CD4-positive, alpha-beta T cell treated with Interleukin-1 beta for 1 hour (primary cell): ENCODE results near the gene RPS19BP1.

Source experiments
- DNase-seq, 2 donors: peaks; one replicate each; pipeline ENCODE4 v3.0.0-alpha.2; 2020 to 2022

Gene RPS19BP1

GRCh38 chr22:39558950-39559349, 26.4 kb upstream of the RPS19BP1 start:
- no peak for DNase-seq

DNA sequence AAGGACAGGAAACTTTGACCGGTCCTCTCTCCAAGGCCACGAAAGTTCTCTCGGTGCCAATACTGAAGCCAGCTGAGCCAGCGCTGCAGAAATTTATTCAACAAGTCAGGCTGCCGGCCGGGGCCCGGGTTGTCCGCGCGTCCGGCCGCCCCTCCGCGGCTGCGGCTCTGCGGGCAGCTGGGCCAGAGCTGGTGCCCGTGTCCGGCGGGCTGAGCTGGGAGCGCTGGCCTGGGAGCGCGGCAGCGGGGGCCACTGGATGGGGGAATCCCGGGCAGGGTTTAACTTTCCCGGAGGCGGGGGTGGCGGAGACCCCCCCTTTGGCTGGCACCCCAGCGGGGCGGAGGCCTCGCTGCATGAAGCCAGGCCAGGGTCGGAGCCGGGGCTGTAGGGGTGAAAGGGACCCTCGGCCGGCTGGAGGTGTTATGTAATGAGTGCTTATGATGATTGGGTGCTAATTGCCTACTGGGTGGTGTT, 25.7 kb upstream of the RPS19BP1 start:
- no peak for DNase-seq

DNA sequence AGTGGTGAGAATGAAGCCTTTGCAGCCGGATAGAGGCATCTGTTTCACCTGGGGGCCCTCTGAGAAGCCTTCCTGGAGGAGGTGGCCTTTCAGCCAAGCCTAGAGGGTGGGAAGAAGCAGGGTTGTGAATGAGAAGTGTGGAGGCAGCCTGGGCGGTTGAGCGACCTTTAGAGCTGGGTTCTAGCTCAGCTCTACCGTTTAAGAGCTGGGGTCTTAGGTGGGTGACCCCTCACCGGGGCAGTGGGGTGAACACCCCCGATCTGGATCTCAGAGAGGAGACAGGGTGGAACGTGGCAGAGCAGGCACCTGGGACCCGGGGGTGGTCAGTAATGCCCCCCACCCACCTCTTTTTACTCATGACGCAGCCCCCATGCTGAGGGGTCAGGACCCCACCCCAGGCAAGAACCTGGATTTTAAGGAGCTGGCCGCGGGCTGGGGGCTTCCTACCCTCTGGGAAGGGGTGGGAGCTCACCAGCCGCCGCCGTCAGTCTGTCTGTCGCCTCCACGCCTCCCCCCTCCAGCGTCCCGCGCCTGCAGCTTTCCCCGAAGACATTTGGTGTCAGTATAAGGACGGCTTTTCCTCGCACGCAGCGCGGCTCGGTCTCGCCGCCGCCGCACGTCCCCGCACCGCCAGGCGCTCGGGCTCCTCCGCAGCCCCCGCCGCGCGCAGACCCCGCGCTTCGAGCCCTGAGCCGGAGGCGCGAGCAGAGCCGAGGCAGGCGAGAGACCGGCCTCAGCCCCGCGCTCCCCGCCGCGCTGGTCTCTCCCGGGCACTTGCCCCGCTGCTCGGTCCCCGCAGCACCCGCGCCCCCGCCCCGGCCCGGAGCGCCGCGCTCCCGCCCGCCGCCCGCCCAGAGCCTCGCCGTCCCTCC, 24.7 kb upstream of the RPS19BP1 start:
- DNase-seq = peak; percentile 48 to 53

DNA sequence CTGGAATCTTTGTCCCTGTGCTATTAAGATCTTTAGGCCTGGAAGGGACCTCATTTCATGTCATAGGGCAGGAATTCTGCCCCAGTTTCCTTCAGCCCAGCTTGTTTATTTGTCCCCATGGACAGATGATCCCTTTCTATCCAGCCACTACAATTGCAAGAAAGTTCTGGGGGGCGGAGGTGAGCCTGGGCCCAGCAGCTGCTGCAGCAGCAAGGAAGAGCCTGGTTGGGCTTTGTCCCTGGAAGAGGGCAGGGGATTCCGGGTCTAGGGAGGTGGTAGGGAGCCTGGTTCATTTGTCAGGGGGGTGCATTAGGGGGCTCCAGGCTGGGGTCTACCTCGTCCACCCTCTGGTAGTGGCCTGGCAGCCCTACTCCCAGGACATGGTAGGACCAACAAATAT, 21.6 kb upstream of the RPS19BP1 start:
- no peak for DNase-seq

GRCh38 chr22:39553429-39553828, 20.9 kb upstream of the RPS19BP1 start:
- DNase-seq = no peak

DNA sequence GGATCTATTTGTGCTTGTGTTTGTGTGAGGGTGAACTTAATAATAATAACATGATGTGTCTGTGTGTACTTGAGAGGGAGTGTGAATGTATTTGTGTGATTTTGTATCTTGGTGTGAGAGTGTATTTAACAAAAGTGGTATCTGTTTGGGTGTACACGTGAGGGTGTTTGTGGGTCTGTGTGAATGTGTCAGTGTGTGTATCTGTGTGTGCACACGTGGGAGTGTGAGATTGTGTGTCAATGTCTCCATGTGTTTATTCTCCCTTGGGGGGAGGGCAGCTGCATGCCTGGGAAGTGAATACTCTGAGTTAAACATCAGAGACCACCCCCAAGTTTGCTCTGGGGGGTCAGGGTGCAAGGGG, 15.0 kb upstream of the RPS19BP1 start:
- no peak for DNase-seq

DNA sequence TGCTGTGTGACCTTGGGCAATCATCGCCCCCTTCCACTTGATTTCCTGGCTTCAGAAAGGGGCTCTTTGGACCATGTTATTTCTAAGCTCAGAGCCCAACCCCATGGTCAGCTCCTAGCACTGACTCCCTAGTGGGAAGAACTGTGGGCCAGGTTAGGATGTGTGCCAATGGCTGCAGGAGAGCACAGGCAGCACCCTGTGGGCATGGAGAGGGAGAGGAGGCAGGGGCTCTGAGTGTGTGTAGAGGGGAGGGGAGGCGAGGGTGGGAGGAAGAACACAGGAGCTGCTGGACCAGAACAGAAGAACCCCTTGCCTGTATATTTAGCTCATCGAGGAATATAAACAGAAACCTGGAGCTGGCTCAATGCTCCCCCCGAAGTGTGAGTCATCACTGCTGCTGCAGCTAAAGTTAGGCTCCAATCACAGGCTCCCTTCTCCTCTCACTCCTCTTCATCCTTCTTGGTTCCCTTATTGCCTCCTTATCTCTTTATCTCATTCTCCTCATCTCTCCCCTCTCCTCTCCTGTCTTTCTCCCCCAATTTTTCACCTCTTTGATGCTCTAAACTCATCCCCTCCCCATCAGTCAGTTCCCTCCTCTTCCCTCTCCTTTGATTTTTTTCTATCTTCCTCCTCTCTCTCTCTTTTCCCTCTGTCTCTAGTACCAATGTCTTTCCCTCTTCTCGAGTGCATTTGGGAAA, 14.5 kb upstream of the RPS19BP1 start:
- DNase-seq = no peak

DNA sequence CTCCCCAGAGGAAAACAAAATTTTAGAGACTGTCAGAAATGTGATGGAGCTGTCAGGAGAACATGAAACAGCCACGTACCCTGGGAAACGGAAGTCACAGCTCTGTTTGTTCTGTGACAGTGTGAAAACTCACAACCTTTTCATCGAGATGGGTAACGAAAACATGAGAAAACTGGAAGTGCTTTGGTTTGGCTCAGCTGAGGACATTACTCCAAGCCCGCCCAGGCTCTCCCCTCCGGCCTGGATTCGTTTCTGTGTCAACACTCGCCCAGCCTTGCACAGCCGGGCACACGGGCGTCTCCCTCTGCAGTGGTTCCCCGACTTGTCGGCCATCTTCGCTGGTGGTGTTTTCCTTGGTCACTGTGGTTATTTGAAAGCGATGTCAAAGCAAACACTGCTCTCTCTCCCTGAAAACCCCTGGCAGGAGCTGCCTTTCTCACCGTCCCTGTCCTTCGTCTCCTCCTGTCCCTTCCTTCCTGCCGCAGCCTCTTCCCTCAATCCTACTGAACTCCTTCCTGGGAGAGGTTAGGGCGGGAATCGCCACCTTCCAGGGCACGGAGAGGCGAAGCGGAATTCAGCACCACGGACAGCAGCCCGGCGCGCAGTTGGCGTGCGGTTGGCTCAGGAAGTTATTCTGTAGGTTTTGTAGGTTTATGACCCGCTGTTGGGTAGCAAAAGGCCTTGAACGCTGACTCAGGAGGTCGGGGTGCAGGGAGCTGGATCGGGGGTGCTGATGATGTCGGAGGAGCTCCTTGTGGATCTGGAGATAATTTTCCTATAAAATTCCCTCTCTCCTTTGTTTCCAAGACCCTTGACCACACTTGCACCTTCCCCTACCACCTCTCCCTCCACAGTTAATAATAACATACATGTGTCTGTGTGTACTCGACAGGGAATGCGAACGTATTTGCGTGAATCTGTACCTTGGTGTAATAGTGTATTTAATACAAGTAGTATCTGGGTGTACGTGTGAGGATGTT, 13.1 kb upstream of the RPS19BP1 start:
- peak; percentile 34 to 70 for DNase-seq

DNA sequence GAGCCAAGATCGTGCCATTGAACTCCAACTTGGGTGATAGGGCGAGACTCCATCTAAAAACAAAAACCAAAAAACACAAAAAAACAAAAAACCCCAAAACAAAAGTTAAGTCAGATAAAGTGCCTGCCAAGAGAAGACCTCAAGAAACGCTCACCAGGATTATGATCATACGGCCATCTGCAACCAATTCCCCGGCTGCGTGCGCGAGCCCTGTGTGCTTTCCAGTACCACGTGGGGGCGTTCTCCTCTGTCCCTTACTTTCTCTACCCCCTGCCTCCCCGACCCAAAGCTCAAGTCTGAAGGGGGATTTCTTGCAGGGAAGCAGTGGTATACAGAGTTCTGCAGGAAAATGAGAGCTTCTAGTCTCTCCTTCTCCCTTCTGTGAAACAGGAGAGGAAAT, 10.5 kb upstream of the RPS19BP1 start:
- DNase-seq = no peak

DNA sequence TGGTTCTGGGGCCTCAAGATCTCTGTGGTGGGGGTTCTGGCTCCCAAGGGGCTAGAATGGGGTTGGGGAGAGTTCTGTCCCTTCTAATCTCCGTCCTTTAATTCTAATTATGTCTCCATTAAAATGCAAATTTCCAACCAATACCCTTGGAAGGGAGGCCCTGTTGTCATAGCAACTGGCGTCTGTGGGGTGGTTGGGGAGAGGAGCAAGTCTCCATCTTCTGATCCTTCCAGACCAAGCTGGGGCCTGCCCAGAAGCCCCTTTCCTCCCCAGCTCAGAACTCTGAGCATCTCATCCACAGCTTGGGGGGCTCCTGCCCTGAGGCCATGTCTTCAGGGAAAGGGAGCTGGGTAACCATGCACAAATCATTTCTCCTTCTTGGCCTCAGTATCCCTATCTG, 5.4 kb upstream of the RPS19BP1 start:
- DNase-seq = no peak

GRCh38 chr22:39536711-39537110, 4.2 kb upstream of the RPS19BP1 start:
- no peak for DNase-seq

DNA sequence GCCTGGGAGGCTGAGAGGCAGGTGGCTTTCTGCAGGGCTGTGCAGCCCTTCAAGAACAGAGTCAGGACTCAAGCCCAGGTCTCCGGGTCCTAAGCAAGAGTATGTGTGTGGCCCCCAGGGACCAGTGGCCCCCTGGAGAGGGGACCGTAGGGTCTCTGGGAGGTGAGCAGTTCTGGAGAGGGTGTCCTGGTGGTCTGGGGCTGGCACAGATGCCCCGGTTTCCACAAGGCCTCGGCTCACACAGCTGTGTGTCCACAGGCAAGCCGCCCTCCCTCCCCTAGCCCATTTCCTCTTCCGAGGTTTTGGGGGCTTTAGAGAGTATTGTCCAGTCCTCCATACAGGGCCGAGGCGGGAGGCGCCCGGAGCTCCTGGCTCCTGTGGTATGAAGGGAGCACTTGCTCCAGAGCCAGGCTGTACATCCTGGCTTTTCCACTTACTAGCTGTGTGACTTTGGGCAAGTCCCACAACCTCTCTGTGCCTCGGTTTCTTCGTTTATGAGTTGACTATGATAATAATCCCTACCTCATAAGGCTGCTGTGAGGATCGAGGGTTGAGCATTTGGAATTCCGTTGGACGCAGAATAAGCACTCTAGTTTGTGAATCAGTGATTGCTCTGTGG, 3.4 kb upstream of the RPS19BP1 start:
- DNase-seq = no peak

DNA sequence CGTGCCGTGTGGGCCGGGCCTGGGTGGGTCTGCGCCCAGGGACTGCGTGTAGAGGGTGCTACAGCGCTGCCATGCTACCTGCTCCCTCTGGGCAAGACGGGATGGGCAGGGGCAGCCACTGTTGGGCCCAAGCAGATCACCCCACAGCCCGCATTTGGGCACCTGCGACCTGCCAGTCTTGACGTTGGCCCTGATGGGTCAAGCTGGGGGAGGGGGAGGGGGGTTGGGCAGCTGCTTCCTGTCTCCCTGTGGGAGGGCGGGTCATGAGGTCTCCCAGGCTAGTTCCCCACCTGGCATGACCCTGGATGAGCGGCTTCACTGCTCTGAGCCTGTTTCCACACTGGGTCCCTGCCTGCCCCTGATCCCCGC, 2.8 kb upstream of the RPS19BP1 start:
- DNase-seq = no peak

DNA sequence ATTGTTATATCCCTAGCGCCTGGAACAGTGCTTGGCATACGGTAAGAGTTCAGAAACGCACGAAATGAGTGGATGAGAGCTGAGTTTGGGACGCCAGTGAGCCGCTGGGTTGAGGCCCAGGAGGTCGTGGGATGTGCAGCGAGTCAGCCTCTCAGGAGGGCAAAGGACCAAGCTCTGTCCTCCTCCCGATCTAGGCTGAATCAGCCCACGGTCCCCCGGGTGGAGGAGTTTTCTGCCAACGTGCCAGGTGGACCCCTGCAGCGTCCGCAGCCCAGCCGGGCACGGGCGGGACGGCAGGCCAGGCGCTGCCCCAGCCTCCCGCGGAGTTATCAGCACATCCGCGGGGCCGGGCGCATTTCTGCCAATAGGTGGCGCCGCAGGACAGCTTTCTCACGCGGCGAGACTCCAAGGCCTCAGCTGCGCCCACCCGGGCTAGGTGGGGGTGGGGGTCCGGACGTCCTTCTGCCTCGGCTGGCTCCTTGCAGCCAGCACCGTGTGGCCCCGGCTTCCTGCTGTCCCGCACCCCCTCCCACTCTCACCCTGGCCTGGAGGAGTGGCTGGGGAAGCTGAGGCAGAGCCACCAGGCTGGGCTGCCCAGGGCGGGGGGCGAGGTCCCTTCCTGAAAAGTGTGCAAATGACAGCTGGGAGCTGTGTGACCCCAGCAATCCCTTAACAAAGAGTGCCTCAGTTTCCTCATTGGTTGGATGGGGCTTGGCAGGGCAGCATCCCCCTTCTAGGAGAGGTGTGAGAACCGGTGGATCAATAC, 2.2 kb upstream of the RPS19BP1 start:
- DNase-seq = peak; percentile 73 to 80

GRCh38 chr22:39534092-39534506, 1.6 kb upstream of the RPS19BP1 start:
- DNase-seq = no peak

- DNase-seq = peak in 1 of 2 donors; percentile 49
Observed at GRCh38 chr22:39530692-39531331, 1.7 kb downstream of the RPS19BP1 start.

GRCh38 chr22:39530116-39530515, 2.4 kb downstream of the RPS19BP1 start:
- no peak for DNase-seq

GRCh38 chr22:39529487-39529851, 3.1 kb downstream of the RPS19BP1 start:
- DNase-seq = no peak

- DNase-seq = peak; percentile 92 to 94
Observed at GRCh38 chr22:39528681-39529486, 3.7 kb downstream of the RPS19BP1 start.

DNA sequence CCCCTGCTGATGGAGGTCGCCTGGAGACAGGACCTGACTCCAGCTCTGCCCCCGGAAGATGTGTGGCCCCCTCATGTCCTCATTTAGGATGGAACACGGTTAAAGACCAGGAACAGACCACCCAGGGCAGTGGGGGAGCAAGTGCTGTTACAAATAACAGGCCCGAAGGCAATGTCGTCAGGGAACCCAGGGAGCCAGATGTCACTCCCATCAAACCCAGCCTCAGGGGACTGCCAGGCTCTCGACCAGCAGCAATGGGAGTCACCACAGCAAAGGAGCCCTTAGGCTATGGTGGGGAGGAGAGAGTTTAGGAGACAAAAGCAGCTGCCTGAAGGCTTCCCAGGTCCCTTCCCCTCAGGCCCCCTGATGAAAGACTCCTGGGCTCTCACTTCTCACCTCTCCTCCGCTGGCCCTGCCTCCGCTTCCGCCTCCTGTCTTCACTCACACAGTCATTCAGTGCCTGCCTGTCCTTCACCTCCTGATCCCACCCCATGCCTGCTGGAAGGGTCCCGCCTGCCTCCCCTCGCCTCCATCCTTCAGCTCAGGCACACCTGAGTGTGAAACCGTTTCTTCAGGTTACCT, 4.4 kb downstream of the RPS19BP1 start:
- no peak for DNase-seq
